ENCODE data around the gene AHCYL1.
"Not testable (repeated sequence)": the region's sequence is repeated elsewhere in the genome, so short reads cannot be mapped to it uniquely, and the experiment has no call there.

Gene AHCYL1

DNA sequence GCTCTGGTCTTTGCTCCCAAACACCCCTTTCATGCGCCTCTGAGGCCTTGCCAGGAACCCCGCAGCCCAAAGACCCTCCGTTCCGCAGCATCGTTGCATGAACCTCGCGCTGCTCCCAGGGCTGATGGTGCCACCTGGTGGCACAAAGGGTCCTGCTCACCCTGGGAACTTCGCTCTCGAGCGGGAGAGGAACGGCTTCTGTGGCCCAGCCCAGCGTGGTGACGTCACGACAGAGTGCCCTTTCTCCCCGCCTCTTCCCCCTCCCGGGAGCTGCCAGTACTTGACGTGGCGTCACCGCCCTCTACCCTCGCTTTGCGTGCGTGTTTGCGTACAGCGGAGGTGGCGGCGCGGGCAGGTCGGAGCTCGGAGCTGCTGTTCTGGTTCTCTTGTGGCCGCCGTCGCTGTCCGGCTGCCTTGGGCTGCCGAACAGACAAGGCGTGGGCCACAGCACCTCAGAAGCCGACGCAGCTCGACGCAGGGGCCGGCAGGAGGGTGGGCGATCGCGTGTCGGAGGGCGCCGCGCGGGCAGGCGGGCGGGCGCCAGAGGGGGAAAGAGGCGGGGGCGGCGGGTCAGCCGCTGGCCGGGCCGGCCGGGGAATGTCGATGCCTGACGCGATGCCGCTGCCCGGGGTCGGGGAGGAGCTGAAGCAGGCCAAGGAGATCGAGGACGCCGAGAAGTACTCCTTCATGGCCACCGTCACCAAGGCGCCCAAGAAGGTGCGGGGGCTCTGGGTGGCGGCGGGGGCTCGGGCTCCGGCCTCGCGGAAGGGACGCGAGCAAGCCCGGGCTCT lies at the start of gene AHCYL1:
TSS of gene AHCYL1 (plus strand) at position 310 of the 791 bp plus-strand sequence. CDS start at position 598, 288 bp downstream.
- DNase-seq, result peak; percentile 94

DNA sequence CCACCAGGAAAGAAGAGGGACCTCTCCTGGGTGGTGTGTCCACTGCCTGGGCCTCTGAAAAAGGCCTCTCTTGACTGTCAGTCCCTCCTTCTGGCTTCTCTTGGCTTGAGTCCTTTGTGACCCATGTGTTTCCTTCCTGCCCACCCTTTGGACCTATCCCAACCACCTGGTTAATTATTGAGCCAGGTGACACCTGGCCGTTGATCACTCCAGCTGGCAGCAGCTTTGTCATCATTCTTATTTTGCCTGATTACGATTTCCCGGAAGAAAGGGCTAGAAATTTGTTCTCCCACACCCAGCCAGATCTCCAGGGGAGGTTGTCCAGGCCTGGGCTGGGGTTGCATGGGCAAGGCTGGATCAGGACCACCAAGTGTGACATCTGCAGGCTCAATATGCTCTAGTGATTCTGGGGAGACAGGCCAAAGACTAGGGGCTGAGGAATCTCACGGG lies 49.1 kb upstream of the AHCYL1 start:
- DNase-seq, result no peak

- DNase-seq, result no peak
Observed at GRCh38 chr1:109937738-109938137, 46.8 kb upstream of the AHCYL1 start.

- DNase-seq, result no peak
Observed at GRCh38 chr1:109938556-109938955, 46.0 kb upstream of the AHCYL1 start.

- no peak for DNase-seq
Observed at GRCh38 chr1:109942434-109942833, 42.1 kb upstream of the AHCYL1 start.

DNA sequence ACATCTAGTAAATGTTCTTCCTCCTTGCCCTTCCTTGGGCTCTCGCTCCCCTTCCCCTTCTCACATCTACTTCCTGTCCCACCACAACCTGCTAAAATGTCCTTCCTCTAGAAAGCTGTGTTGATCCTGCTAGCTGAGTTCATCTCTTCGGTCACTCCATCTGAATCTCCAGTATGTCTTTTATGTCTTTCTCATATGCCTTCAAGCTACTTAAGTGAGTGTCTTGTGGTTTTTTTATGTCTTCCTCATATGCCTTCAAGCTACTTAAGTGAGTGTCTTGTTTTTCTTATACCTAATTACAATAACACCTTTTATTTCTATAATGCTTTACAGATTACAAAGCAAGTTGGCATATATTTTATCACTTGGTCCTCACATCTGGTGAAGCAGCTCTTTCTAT lies 40.0 kb upstream of the AHCYL1 start:
- no peak for DNase-seq

DNA sequence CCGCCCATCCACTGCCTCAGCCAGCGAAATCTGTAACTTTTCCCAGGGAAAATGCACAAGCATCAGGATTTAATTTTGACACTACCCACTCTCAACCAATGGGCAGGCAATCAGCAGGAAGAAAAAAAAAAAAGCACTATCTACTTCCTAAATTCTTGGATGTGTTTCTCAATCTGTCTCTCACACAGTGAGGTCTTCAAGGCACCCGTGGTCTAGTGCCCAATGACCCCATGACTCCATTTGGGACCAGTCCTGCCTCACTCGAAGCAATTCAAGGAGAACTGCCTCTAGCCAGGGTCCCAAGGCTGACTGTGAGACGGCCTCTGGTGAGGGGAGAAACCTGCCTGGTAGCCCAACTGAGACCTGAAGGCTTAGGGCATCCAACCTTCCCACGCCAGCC lies 38.1 kb upstream of the AHCYL1 start:
- no peak for DNase-seq

DNA sequence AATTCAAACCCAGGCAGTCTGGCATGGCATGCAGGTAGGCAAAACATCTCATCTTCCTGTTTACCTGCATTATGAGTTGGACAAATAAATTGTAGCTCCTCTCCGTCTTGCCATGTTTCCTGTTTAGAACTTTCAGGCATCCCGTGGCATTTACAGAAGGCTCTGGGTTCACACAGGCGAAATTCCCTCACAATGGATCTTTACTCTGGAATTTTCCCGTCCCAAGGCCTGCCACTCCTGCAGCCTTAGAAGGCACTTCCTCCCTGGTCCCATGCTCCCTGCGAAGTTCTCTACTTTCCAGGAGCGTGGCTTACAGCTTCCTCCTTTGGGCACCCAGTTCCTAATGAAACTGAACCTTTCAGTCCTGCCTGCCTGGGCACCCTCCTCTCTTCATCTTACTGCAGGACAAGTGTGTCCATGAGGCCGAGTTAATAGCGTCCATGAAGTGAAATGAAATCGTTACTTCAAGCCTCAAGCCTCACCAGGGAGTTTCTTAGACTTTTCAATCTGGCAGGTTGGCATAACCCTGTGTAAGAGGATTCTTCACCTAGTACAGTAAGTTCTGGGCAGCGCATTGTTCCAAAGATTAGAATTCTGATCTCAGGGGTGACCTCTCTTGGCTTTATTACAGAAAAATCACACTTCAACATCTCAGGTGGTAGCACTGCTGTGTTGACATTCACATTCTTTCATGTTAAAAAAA lies 36.8 kb upstream of the AHCYL1 start:
- no peak for DNase-seq

- no peak for DNase-seq
Observed at GRCh38 chr1:109948285-109948630, 36.3 kb upstream of the AHCYL1 start.

GRCh38 chr1:109950038-109950437 lies 34.5 kb upstream of the AHCYL1 start:
- DNase-seq, result no peak

- DNase-seq, result no peak
Observed at GRCh38 chr1:109950509-109950908, 34.1 kb upstream of the AHCYL1 start.

DNA sequence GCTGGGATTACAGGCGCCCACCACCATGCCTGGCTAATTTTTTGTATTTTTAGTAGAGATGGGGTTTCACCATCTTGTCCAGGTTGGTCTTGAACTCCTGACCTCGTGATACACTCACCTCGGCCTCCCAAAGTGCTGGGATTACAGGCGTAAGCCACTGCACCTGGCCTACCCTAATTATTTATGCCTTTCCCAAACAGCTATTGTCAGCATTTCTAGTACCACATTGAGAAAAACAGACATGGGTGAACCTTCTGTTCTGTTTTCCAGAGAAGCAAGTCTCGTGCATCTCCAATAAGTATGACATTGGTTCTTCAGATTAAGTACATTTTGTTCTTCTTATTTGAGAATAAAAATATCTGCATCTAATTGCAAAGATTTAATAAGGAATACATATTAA lies 33.1 kb upstream of the AHCYL1 start:
- not testable (repeated sequence) for DNase-seq

DNA sequence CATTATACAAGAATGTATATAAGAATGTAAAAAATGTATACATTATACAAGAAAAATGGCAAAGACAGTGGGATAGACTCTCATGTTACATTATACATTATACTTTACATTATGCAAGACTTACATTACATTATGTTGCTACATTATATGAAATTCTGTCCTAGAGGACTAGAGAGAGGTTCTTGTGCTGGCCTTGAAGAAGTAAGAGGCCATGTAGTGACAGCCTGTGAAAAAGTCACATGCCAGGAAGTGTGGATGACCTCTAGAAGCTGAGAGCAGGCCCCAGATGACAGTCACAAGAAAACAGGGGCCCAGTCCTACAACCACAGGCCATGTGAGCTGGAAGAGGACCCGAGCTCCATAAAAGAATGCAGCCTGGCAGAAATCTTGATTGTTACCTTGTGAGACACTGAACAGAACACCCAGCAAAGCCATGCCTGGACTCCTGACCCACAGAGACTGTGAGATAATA lies 30.5 kb upstream of the AHCYL1 start:
- no peak for DNase-seq

DNA sequence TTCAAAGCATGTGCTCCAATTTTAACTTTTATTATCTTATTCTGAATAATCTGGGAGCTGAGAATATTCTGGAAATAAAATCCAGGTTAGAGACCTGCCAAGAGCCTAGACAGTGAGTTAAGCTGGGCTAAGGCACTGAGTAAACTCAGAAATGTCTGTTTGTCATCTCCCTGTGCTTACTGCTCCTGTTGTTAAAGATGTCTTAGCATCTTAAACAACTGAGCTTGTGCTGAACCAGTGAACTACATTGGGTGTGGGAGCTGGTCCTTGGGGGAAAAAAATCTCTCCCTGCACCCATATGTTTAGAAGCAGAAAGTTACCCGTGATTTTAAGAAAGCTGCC lies 25.0 kb upstream of the AHCYL1 start:
- no peak for DNase-seq

DNA sequence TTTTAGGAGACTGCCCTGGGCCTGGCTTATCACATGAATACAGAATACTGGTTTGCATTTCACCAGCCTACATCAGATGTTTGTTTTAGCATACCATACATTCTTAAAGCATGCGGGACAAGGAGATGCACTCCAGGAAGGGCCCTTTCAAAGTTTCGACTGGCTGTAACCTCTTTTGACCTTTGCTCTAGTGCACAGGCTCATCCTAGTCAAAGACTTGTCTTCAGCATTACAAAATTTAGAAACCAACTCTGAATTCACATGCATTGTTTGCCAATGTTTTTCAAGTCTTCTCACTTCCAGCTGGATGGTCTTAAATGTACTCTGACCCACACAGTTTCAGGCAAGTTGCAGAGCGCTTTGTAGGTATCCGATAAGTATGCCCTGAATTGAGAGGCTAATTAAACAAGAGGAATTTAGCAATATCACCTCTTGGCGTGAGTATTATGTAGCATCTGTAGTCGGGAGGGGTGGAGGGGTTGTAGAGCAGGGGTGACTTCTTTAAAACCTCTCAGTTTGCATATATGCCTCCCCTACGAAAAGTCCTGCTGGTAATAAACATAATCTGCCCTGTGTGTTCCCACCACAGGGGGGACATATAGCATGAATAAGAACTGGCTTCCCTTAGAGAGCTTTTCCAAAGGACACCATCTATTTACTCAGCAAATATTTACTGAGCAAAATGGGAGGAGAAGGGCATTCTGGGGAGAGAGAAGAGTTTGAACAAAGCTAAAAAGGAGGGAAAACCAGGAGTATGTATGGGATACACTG lies 24.4 kb upstream of the AHCYL1 start:
- no peak for DNase-seq

GRCh38 chr1:109960745-109961094 lies 23.8 kb upstream of the AHCYL1 start:
- no peak for DNase-seq

GRCh38 chr1:109963864-109964263 lies 20.7 kb upstream of the AHCYL1 start:
- DNase-seq, result no peak

- DNase-seq, result no peak
Observed at GRCh38 chr1:109969146-109969829, 15.3 kb upstream of the AHCYL1 start.

GRCh38 chr1:109969907-109970306 lies 14.7 kb upstream of the AHCYL1 start:
- no peak for DNase-seq

GRCh38 chr1:109971559-109971958 lies 13.0 kb upstream of the AHCYL1 start:
- no peak for DNase-seq

- no peak for DNase-seq
Observed at GRCh38 chr1:109974191-109974590, 10.4 kb upstream of the AHCYL1 start.

- no peak for DNase-seq
Observed at GRCh38 chr1:109975718-109976117, 8.8 kb upstream of the AHCYL1 start.

- DNase-seq, result no peak
Observed at GRCh38 chr1:109976762-109977161, 7.8 kb upstream of the AHCYL1 start.

All from GF-D8 (cell line).